ENCODE data around the gene RBMS3.

- no peak for TF ChIP-seq CTCF (IDR thresholded peaks at IDR 0.05)
- no peak for TF ChIP-seq POLR2A (IDR thresholded peaks at IDR 0.05)
- TF ChIP-seq POLR2AphosphoS5 (IDR thresholded peaks at IDR 0.05) = no peak
These were observed 37.4 kb downstream of the RBMS3 start for GRCh38 chr3:29318251-29318650.
